SK-N-DZ (cell line): Measurements from ENCODE around the gene CRIM1.

Experiments
- DNase-seq: peaks from one replicate; pipeline ENCODE4 v3.0.0-alpha.2; 2015; ENCODE audit warnings: low spot score

Gene CRIM1

GRCh38 chr2:36396878-36397539 lies 41.4 kb downstream of the CRIM1 start:
- no peak for DNase-seq

- no peak for DNase-seq
Observed at GRCh38 chr2:36397728-36398413, 42.3 kb downstream of the CRIM1 start.

- no peak for DNase-seq
Observed at GRCh38 chr2:36399050-36399449, 43.5 kb downstream of the CRIM1 start.

GRCh38 chr2:36403675-36404230 lies 48.2 kb downstream of the CRIM1 start:
- DNase-seq: no peak

GRCh38 chr2:36404318-36404717 lies 48.7 kb downstream of the CRIM1 start:
- no peak for DNase-seq

- no peak for DNase-seq
Observed at GRCh38 chr2:36404754-36405153, 49.2 kb downstream of the CRIM1 start.

- no peak for DNase-seq
Observed at GRCh38 chr2:36405183-36405582, 49.6 kb downstream of the CRIM1 start.

- DNase-seq: no peak
Observed at GRCh38 chr2:36406296-36406695, 50.7 kb downstream of the CRIM1 start.

- DNase-seq: no peak
Observed at GRCh38 chr2:36407413-36407812, 51.8 kb downstream of the CRIM1 start.

GRCh38 chr2:36408198-36408703 lies 52.7 kb downstream of the CRIM1 start:
- DNase-seq: no peak

GRCh38 chr2:36409335-36409734 lies 53.8 kb downstream of the CRIM1 start:
- no peak for DNase-seq

GRCh38 chr2:36409935-36410334 lies 54.4 kb downstream of the CRIM1 start:
- no peak for DNase-seq

- no peak for DNase-seq
Observed at GRCh38 chr2:36410681-36411080, 55.1 kb downstream of the CRIM1 start.

- no peak for DNase-seq
Observed at GRCh38 chr2:36411962-36412444, 56.4 kb downstream of the CRIM1 start.

GRCh38 chr2:36413218-36413617 lies 57.6 kb downstream of the CRIM1 start:
- DNase-seq: no peak

GRCh38 chr2:36414307-36414706 lies 58.7 kb downstream of the CRIM1 start:
- DNase-seq: no peak

- no peak for DNase-seq
Observed at GRCh38 chr2:36415381-36416022, 59.9 kb downstream of the CRIM1 start.

- DNase-seq: no peak
Observed at GRCh38 chr2:36416370-36417165, 61.0 kb downstream of the CRIM1 start.

GRCh38 chr2:36420569-36421181 lies 65.1 kb downstream of the CRIM1 start:
- DNase-seq: no peak

- no peak for DNase-seq
Observed at GRCh38 chr2:36421379-36421778, 65.8 kb downstream of the CRIM1 start.

GRCh38 chr2:36423172-36423571 lies 67.6 kb downstream of the CRIM1 start:
- DNase-seq: no peak
